GM21723 (cell line): ENCODE data around the gene HP1BP3.
"Not testable (repeated sequence)": the region's sequence is repeated elsewhere in the genome, so short reads cannot be mapped to it uniquely, and the experiment has no call there.

Experiments
- ATAC-seq: cut with Tn5 transposase; IDR thresholded peaks from one replicate; pipeline ENCODE4 v1.9.1; 2021; ENCODE audit warnings: mild to moderate bottlenecking, moderate library complexity; ENCODE audit not compliant: unreplicated experiment

HP1BP3 gene

DNA sequence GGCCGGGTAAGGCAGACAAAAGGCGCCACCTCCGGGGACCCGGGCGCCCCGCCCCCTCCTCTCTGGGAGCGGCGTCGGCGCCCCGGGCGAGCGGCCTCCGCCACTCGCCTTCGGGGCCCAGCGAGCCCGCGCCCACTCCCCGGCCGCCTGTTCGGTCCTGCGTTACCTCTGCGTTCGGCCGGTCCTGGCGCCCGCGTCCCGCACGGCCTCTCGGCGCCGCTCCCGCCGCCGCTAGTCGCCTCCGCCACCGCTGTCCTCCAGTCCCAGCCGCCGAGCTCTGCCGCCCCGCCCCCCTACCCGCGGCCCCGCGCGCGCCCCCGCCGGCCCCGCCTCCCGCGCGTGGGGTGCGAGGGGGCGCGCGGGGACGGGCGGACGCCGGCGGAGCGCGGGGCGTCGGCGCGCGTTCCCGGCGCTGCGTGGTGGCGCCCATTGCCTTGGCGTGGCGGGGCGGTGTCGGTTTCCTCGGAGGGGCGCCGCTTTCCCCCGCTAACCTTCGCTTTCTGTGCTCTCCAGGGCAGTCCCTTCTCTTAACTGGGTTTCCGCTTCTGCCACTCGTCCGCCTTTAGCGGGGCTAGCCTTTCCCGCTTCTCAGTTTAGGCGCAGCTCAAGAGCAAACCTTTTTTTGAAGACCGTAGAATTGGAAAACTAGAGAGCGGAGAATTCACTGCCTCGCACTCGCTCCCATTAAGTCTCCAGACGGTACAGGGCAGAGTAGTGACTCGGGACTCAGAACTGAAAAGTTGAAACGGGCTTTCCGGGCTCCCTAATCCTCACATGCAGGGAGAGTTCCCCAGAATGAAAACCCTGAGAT lies at the start of gene HP1BP3:
Gene HP1BP3, minus strand, starts transcription at position 279 of the 811 bp plus-strand sequence. CDS start 6,867 bp downstream, outside the sequence.
- ATAC-seq: peak; percentile 55

DNA sequence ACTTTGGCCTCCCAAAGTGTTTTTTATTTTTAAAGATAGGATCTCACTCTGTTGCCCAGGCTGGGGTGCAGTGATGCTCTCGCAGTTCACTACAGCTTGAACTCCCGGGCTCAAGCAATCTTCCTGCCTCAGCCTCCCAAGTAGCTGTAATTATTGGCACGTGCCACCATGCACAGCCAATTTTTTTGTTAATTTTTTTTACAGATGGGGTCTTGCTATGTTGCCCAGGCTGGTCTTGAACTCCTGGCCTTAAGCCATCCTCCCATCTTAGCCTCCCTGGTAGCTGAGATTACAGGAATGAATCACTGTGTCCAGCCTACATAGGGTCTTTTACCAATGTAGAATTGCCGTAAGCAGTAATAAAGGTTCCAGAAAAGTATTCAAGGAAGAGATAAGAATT lies 49.1 kb upstream of the HP1BP3 start:
- ATAC-seq: no peak

DNA sequence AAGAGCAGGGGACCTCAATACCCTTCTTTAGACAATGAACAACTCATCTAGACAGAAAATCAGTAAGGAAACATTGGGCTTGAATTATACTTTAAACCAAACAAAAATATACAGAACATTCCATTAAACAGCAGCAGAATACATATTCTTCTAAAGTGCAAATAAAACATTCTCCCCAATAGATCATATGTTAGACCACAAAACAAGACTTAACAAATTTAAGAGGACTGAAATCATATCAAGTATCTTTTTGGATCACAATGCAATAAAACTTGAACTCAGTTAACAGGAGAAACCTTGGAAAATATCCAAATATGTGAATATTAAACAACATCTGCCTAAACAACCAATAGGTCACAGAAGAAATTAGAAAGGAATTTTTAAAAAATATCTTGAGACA lies 47.7 kb upstream of the HP1BP3 start:
- no peak for ATAC-seq

GRCh38 chr1:20834192-20834591 lies 47.1 kb upstream of the HP1BP3 start:
- ATAC-seq: no peak

DNA sequence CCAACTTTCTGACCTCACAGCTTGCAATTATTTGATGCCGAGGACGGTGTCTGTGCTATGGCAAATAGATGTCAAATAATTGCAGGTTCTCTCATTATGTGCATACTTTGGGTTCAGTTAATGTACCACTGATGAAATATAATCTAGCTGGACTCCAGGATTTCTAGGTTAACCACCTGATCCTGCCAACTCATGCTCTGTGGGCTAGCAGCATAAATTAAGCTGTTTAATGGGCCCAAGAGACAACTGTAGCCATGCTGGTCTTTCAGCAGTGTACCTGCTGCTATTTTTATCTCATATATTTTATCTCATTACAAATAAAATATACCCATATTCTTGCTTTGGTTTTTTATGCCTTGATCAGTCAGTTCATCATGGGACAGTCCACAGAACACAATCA lies 43.3 kb upstream of the HP1BP3 start:
- ATAC-seq: no peak

DNA sequence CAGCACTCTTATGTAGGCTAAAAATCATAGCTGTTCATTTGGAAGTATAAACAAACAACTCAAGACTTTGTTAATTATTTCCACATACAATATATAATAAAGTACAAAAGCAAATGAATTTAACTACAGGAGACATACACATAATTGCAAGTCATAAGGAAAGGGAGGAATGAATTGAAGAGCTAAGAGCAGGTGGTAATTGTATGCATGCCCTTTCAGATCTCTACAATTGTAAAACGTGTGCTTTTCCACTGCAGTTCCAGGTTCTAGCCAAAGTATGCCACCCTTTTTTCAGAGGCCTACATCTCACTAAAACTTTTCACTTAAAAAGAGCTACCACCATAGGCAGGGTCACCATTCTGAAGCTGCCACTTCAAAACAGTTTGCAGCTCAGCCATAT lies 42.8 kb upstream of the HP1BP3 start:
- no peak for ATAC-seq

GRCh38 chr1:20829531-20829930 lies 42.4 kb upstream of the HP1BP3 start:
- ATAC-seq: no peak

DNA sequence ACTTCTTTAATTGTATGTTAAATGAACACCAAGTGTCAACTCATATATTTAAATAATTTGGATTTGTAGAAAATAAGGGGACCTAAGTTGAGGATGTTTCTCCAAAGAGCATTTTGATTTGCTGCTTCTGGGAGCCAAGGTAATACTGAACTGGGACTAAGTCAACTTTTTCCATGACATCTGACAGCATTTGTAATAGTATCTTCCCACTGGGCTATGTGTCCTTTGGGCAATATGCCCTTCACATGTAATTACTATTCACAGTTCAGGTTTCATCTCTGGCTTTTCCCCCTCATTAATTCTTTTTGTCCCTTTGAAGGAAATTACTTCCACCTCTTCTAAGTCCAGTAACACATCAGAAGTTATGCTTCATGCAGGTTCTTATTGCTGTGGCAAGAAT lies 36.7 kb upstream of the HP1BP3 start:
- ATAC-seq: no peak

DNA sequence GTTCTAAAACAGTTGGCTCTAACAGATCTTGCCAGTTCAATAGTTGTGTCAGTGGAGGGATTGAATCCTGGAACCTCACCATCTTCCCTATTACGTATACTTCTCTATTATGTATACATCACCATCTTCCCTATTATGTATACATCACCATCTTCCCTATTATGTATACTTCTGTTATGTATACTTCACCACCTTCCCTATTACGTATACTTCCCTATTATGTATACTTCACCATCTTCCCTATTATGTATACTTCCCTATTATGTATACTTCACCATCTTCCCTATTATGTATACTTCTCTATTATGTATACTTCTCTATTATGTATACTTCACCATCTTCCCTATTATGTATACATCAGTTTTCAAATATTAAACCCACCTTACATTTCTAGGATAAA lies 34.4 kb upstream of the HP1BP3 start:
- ATAC-seq: no peak

DNA sequence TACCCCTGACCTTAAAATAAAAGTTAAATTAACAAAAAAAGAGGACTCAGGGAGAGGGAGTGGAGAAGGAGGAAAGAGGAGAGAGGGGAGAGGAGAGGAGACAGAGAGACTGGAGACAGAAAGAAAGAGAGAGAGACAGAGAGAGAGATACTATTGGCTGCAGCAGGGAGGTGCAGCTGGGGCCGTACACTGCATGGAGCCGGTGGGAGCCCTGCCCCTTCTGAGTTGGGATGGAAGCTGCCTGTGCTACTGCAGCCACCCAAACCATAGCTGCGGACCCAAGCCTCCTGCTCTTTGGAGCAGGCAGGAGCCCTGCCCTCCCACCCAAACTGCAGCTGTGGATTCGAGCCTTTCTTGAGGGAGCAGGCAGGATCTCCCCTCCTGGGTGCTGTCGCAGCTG lies 32.7 kb upstream of the HP1BP3 start:
- no peak for ATAC-seq

- no peak for ATAC-seq
Measured at GRCh38 chr1:20814534-20814871, 27.4 kb upstream of the HP1BP3 start.

- ATAC-seq: no peak
Measured at GRCh38 chr1:20811916-20812315, 24.8 kb upstream of the HP1BP3 start.

DNA sequence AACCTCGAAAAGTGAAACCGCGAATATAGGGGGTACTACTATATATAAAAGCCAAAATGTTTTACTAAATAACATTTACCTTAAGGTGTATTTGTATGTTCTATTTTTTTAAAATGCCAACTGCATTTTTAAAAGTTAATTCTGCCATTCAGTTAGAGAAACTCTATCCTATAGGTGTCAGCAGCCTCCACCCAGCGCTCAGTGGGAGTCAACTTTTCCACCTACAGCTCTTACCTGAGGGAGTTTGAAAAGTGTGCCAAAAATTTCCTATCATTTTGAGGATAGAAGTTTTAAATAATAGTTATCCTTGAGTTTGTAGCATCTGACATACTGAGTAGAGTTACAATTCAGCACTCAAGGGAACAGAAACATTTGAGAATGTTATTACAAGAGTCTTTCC lies 6.1 kb upstream of the HP1BP3 start:
- ATAC-seq: no peak

DNA sequence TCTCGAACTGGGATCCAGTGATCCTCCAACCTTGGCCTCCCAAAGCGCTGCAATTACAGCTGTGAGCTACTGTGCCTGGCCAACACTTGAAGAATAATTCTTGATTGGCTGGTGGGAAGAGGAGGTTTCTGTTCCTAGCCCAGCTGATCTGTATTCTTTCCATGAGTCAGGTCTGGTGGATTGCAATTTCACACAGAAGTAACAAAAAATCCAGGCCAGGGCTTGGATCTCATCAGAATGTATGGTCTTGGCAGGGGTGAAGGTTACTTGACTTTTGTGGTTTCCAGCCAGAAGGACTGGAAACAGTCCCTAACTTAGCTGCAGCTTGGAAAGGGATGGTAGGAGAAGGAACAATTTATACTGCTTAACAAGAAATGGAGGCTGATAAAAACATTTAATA lies 5.1 kb upstream of the HP1BP3 start:
- no peak for ATAC-seq

GRCh38 chr1:20790785-20791184 lies 3.7 kb upstream of the HP1BP3 start:
- no peak for ATAC-seq

DNA sequence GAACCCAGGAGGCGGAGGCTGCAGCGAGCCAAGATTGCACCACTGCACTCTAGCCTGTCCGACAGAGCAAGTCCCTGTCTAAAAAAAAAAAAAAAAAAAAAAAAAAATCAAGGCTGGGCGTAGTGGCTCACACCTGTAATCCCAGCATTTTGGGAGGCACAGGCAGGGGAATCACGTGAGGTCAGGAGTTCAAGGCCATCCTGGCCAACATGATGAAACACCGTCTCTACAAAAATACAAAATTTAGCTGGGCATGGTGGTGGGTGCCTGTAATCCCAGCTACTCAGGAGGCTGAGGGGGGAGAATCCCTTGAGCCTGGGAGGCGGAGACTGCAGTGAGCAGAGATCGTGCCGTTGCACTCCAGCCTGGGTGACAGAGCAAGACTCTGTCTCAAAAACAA lies 2.5 kb upstream of the HP1BP3 start:
- not testable (repeated sequence) for ATAC-seq

DNA sequence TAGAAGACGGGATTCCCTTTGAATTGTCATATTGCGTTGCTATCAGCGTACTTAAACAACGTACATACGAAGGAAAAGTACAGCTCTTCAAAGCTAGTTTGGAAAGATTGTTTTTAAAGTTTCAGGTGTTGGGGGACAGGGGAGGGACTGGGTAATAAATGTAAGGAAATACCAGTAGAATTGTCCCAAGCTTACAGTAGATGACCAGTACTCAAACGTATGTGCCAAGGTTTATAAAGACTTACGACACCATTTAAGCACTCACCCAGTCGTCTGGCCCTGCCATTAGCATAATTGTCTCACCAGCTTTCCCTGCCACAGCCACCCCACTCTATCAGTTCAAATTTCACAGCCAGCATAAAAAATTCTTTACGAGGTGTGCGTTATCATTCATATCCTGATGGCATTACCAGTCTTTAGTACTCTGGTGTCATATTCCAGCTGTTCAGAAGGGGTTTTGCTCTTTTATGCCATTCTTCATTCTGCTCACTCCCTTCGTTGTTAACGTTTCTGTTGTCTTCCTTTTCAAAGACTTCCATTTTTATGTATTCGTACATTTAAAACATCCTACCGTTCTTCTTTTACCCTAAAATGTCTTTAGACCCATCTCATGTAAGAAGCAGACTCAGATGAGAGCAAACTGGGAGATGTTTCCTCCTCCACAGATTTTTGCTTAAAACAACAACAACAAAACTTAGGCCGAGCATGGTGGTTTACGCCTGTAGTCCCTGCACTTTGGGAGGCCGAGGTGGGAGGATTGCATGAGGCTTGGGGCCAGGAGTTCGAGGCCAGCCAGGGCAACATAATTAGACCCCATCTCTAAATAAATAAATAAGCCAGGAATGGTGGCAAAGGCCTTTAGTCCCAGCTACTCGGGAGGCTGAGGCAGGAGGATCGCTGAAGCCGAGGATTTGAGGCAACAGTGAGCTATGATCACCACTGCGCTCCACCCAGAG lies 1.0 kb upstream of the HP1BP3 start:
- ATAC-seq: no peak

GRCh38 chr1:20786253-20787028 lies 666 bp downstream of the HP1BP3 start:
- peak; percentile 69 for ATAC-seq

DNA sequence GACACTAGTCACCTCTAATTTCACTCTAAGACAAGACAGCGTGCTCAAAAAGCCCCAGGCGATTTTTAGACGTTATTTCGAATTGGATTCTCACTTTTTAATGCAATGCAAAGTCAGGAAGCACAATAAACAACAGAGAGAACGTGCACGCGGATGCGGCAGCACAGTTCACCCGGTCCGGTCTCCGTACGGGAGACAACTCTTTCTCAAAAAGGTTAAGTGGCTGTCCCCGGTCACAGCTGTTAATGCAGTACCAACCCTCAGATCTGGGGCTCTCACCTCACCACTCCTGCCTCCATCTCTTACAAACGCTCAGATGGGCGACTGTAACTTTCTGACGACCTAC lies 1.2 kb downstream of the HP1BP3 start:
- peak; percentile 9 for ATAC-seq

DNA sequence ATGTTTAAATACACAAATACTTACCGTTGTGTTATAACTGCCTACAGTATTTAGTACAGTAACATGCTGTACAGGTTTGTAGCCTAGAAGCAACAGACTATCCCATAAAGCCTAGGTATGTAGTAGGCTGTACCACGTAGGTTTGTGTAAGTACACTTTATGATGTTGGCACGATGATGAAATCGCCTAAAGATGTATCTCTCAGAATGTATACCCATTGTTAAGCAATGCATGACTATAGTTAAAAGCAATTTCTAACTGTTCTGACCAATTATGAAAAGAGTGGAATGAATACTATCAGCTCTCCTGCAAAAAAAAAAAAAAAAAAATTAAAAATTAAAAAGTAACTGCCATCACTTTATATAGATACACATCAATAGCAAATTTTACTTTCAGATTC lies 11.4 kb downstream of the HP1BP3 start:
- ATAC-seq: no peak

DNA sequence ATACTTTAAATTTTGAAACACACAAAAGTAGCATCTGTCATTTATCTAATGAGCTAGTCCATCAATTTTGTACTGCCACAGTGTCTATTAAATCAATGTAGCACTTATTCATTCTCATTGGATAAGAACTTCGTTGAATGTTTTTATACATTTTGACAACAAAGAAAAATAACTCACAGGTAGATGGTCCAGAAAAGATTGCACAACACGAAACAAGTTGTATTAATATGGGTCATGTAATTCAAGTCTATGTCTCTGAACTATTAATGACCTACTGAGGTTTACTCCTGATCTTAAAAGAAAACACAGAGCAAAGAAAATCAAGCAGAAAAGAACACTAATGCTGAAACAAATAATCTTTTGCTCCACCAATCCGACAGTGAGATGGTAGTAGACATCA lies 15.3 kb downstream of the HP1BP3 start:
- ATAC-seq: no peak
